PC-9 (cell line): Measurements from ENCODE around the gene HNRNPU. TPM values are rescaled to one million over a fixed set of nuclear protein-coding genes. Genes with fewer than 3 reads are reported as not detected.

Source experiments
- BruUV-seq: library from RNA; stranded (reverse); fragments of 400-500 nt; replicated peaks from 2 replicates; lab custom pipeline; 2021; lab: Mats Ljungman, UMichigan
- CTCF ChIA-PET: fragments of 300-600 bp; sonication (Branson Sonifier 250); formaldehyde crosslinking; loops from one replicate; lab custom pipeline; 2022; ENCODE audit warnings: antibody characterized with exemption; lab: Charles Lee
- POLR2A ChIA-PET: fragments of 300-600 bp; sonication (Branson Sonifier 250); formaldehyde crosslinking; loops from one replicate; lab custom pipeline; 2022; ENCODE audit warnings: antibody characterized with exemption; ENCODE audit not compliant: unreplicated experiment; lab: Charles Lee
- DNase-seq, 2 experiments: peaks; one replicate each; pipeline versions ENCODE4 v3.0.0 to v3.0.0-alpha.2; 2015 to 2022; ENCODE audit warnings: mixed read lengths in 1 of 2
- H2AFZ ChIP-seq: fragments of 200-600 bp; sonication (generic); 2 replicates; pipeline ENCODE4 v1.8.1; 2017; ENCODE audit warnings: antibody characterized with exemption
- H3F3A ChIP-seq: fragments of 200-600 bp; sonication (generic); 2 replicates; pipeline ENCODE4 v1.8.1; 2017; ENCODE audit warnings: antibody characterized with exemption, mild to moderate bottlenecking, low read depth; ENCODE audit not compliant: insufficient read depth
- H3K27ac ChIP-seq: fragments of 200-600 bp; sonication (generic); 2 replicates; pipeline ENCODE4 v1.6.1; 2016; ENCODE audit warnings: mixed run types
- H3K27me3 ChIP-seq: fragments of 200-600 bp; sonication (generic); 2 replicates; pipeline ENCODE4 v1.6.1; 2016; ENCODE audit warnings: low read depth, mixed run types; ENCODE audit not compliant: insufficient read depth
- H3K36me3 ChIP-seq: fragments of 200-600 bp; sonication (generic); 2 replicates; pipeline ENCODE4 v1.6.1; 2016; ENCODE audit warnings: low read depth, mixed run types
- H3K4me1 ChIP-seq: fragments of 200-600 bp; sonication (generic); replicated peaks from 2 replicates; pipeline ENCODE4 v1.6.1; 2016; ENCODE audit warnings: mixed run types; ENCODE audit not compliant: insufficient read depth
- H3K4me2 ChIP-seq: fragments of 200-600 bp; sonication (generic); 2 replicates; pipeline ENCODE4 v1.6.1; 2017; ENCODE audit warnings: mixed run types
- H3K4me3 ChIP-seq: fragments of 200-600 bp; sonication (generic); 2 replicates; pipeline ENCODE4 v1.6.1; 2016; ENCODE audit warnings: mixed run types
- H3K79me2 ChIP-seq: fragments of 200-600 bp; sonication (generic); 2 replicates; pipeline ENCODE4 v1.6.1; 2017; ENCODE audit warnings: low read depth, mixed run types
- H3K9me2 ChIP-seq: fragments of 200-600 bp; sonication (generic); 2 replicates; pipeline ENCODE4 v1.8.1; 2017; ENCODE audit warnings: mild to moderate bottlenecking; ENCODE audit not compliant: insufficient read depth
- H3K9me3 ChIP-seq: fragments of 200-600 bp; sonication (generic); 2 replicates; pipeline ENCODE4 v1.8.1; 2016; ENCODE audit warnings: low read depth; ENCODE audit not compliant: insufficient read depth
- H4K20me1 ChIP-seq: fragments of 200-600 bp; sonication (generic); 2 replicates; pipeline ENCODE4 v1.8.1; 2017; ENCODE audit not compliant: insufficient read depth
- EZH2 ChIP-seq: fragments of 200-600 bp; sonication (generic); IDR thresholded peaks from 2 replicates; pipeline ENCODE4 v1.8.0; 2017; ENCODE audit warnings: antibody characterized with exemption, low read depth
- intact Hi-C: fragments of 100-400 bp; cut with micrococcal nuclease; formaldehyde crosslinking; loops from one replicate; pipeline ENCODE4 v1.10.0; 2022; ENCODE audit not compliant: unreplicated experiment
- total RNA-seq: library from RNA; stranded (reverse); gene quantifications from 2 replicates; pipeline ENCODE4 v1.2.3, GENCODE V29; 2021
- TF ChIP-seq, protein P1 (sequence below): fragments of 200-600 bp; sonication (generic); conservative IDR thresholded peaks from 2 replicates; pipeline ENCODE4 v1.6.1; 2017; ENCODE audit warnings: mixed run types, antibody characterized with exemption, mild to moderate bottlenecking, moderate library complexity

Gene HNRNPU
- total RNA-seq, 1 experiment from 2014 or later: 376 TPM

DNA sequence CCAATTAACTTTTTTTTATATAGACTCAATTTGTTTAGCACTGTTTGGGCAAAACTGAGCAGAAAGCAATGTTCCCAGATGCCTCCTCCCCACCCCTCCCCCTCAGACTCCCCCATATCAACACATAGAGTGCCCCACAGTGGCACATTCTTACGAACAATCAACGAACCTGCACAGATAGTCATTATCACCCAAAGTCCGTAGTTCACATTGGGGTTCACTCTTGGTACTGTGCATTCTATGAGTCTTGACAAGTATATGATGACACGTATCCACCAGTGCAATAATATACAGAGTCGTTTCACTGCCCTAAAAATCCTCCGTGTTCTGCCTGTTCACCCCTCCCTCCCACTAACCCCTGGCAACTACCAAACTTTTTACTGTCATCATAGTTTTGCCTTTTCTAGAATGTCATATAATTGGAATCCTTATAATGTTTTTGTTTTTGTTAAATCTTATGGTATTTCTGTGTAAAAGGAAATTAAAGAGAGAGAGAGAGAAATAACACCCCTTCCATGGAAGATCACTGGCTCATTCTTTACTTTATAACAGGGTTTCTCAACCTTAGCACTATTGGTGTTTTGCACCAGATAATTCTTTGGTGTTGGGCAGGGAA, 37.2 kb upstream of the HNRNPU start:
- Histone ChIP-seq H3F3A (no peaks in the 10 kb centered on the region), H3K36me3 (no peaks in the 10 kb centered on the region), H3K27me3 (no peaks in the 10 kb centered on the region), H3K79me2 (no peaks in the 10 kb centered on the region), H3K4me1 (no peaks in the 10 kb centered on the region), H3K27ac (no peak overlapping the region), H3K9me2 (no peaks in the 10 kb centered on the region), H3K9me3 (no peaks in the 10 kb centered on the region; the same call in 1 of the 2 replicates), H4K20me1 (no peaks in the 10 kb centered on the region), H3K4me3 (no peak overlapping the region), H2AFZ (no peak overlapping the region), H3K4me2 (no peak overlapping the region)
- no peak for TF ChIP-seq EZH2
- TF ChIP-seq, protein P1, sequence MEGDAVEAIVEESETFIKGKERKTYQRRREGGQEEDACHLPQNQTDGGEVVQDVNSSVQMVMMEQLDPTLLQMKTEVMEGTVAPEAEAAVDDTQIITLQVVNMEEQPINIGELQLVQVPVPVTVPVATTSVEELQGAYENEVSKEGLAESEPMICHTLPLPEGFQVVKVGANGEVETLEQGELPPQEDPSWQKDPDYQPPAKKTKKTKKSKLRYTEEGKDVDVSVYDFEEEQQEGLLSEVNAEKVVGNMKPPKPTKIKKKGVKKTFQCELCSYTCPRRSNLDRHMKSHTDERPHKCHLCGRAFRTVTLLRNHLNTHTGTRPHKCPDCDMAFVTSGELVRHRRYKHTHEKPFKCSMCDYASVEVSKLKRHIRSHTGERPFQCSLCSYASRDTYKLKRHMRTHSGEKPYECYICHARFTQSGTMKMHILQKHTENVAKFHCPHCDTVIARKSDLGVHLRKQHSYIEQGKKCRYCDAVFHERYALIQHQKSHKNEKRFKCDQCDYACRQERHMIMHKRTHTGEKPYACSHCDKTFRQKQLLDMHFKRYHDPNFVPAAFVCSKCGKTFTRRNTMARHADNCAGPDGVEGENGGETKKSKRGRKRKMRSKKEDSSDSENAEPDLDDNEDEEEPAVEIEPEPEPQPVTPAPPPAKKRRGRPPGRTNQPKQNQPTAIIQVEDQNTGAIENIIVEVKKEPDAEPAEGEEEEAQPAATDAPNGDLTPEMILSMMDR: no peak
- DNase-seq: no peak
- CTCF ChIA-PET: no interaction called here
- POLR2A ChIA-PET: no interaction called here
- intact Hi-C loops: no loop called here
- no TSS peak for BruUV-seq

GRCh38 chr1:244897476-244898254, 33.3 kb upstream of the HNRNPU start:
- ChIA-PET POLR2A (no interaction called here), CTCF (interaction anchor here (0.7 kb wide), 1 partner anchor 23 kb away, joined by 3 read pairs; no protein-coding TSS in a partner anchor)
- Histone ChIP-seq H2AFZ (no peak overlapping the region), H3K27ac (no peak overlapping the region), H3K4me3 (no peak overlapping the region), H3K9me2 (no peaks in the 10 kb centered on the region), H3K27me3 (no peaks in the 10 kb centered on the region), H3K4me2 (no peak overlapping the region), H3K36me3 (no peaks in the 10 kb centered on the region), H4K20me1 (no peaks in the 10 kb centered on the region), H3K79me2 (no peaks in the 10 kb centered on the region), H3K9me3 (no peaks in the 10 kb centered on the region; the same call in 1 of the 2 replicates), H3K4me1 (no peaks in the 10 kb centered on the region), H3F3A (no peaks in the 10 kb centered on the region)
- DNase-seq: no peak
- TF ChIP-seq, protein P1: no peak
- no peak for TF ChIP-seq EZH2
- BruUV-seq: no TSS peak
- intact Hi-C loops: no loop called here

DNA sequence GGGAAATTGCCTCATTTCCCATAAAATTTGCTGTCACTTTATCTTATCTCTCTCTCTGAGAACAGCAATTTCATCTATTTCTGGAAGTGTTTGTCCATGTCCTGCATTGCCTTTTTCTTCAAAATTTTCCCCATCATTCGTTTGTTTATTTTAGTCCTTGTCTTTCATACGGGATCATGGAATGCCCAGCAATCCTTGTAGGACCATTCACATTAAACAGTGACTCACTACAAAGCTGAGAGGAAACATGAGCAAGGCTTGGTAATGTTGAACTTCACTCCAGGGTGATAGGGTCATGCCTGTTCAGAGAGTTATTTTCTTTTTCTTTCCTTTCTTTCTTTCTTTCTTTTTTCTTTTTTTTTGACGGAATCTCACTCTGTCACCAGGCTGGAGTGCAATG, 32.2 kb upstream of the HNRNPU start:
- TF ChIP-seq, protein P1: no peak
- no peak for TF ChIP-seq EZH2
- H3K4me1 ChIP-seq: no peaks in the 10 kb centered on the region
- no peaks in the 10 kb centered on the region for H3K36me3 ChIP-seq
- POLR2A ChIA-PET: no interaction called here
- H3K9me2 ChIP-seq: no peaks in the 10 kb centered on the region
- CTCF ChIA-PET: no interaction called here
- no peak overlapping the region for H3K4me3 ChIP-seq
- no TSS peak for BruUV-seq
- H2AFZ ChIP-seq: no peak overlapping the region
- intact Hi-C loops: no loop called here
- no peaks in the 10 kb centered on the region for H4K20me1 ChIP-seq
- no peak overlapping the region for H3K27ac ChIP-seq
- H3K4me2 ChIP-seq: no peak overlapping the region
- DNase-seq: no peak
- H3K27me3 ChIP-seq: no peaks in the 10 kb centered on the region
- H3K79me2 ChIP-seq: no peaks in the 10 kb centered on the region
- no peaks in the 10 kb centered on the region for H3F3A ChIP-seq
- no peaks in the 10 kb centered on the region; the same call in 1 of the 2 replicates for H3K9me3 ChIP-seq
